Brain microvascular endothelial cell (primary cell): ENCODE results near the gene FAM76A.

Source experiments
- DNase-seq: peaks from one replicate; pipeline ENCODE4 v3.0.0-alpha.2; 2020
- H3K27ac ChIP-seq: fragments of 250-450 bp; sonication (Bioruptor Pico); 2 replicates; pipeline ENCODE4 v1.5.1; 2020; ENCODE audit warnings: mild to moderate bottlenecking, moderate library complexity
- H3K27me3 ChIP-seq: fragments of 250-450 bp; sonication (Bioruptor Pico); replicated peaks from 2 replicates; pipeline ENCODE4 v1.5.1; 2020; ENCODE audit warnings: mild to moderate bottlenecking
- H3K36me3 ChIP-seq: fragments of 250-450 bp; sonication (Bioruptor Pico); replicated peaks from 2 replicates; pipeline ENCODE4 v1.5.1; 2020; ENCODE audit warnings: mild to moderate bottlenecking
- H3K4me3 ChIP-seq: 2 replicates; pipeline ENCODE4 v1.5.1; 2011; ENCODE audit warnings: low read depth, mild to moderate bottlenecking, control low read depth, low read length, moderate library complexity
- in situ Hi-C: cut with HindIII; loops from 2 replicates; pipeline ENCODE4 v1.10.0; 2017; ENCODE audit warnings: low sequenced_read_pairs, low pct_ligation_motif_present
- TF ChIP-seq, protein P1 (sequence below): IDR thresholded peaks from 2 replicates; pipeline ENCODE4 v1.5.1; 2011; ENCODE audit warnings: low read depth, mild to moderate bottlenecking, moderate library complexity, low read length, control low read depth, inconsistent platforms; ENCODE audit errors: missing control alignments

Gene FAM76A

DNA sequence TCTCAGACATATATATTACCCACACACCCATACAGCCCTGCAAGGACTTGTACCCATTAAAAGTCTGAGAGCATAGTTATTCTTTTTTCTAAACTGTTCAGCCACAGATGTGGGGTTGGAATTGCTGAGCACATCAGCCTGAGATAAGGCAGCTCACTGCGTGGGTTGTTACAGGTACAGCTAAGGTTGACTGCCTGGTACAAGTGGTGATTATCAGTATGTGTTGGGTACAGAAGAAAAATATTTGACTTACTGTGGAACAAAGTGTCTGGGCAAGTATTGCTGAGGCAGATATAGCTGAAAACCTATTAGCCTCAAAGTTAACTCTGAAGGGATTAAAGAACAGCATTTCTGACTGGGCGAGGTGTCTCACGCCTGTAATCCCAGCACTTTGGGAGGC, 52.3 kb downstream of the FAM76A start:
- DNase-seq: no peak
- Histone ChIP-seq H3K27ac (no peak overlapping the region), H3K27me3 (no peaks in the 10 kb centered on the region), H3K36me3 (no peaks in the 10 kb centered on the region), H3K4me3 (no peak overlapping the region)
- TF ChIP-seq, protein P1, sequence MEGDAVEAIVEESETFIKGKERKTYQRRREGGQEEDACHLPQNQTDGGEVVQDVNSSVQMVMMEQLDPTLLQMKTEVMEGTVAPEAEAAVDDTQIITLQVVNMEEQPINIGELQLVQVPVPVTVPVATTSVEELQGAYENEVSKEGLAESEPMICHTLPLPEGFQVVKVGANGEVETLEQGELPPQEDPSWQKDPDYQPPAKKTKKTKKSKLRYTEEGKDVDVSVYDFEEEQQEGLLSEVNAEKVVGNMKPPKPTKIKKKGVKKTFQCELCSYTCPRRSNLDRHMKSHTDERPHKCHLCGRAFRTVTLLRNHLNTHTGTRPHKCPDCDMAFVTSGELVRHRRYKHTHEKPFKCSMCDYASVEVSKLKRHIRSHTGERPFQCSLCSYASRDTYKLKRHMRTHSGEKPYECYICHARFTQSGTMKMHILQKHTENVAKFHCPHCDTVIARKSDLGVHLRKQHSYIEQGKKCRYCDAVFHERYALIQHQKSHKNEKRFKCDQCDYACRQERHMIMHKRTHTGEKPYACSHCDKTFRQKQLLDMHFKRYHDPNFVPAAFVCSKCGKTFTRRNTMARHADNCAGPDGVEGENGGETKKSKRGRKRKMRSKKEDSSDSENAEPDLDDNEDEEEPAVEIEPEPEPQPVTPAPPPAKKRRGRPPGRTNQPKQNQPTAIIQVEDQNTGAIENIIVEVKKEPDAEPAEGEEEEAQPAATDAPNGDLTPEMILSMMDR: no peak
- in situ Hi-C loops: no loop called here

DNA sequence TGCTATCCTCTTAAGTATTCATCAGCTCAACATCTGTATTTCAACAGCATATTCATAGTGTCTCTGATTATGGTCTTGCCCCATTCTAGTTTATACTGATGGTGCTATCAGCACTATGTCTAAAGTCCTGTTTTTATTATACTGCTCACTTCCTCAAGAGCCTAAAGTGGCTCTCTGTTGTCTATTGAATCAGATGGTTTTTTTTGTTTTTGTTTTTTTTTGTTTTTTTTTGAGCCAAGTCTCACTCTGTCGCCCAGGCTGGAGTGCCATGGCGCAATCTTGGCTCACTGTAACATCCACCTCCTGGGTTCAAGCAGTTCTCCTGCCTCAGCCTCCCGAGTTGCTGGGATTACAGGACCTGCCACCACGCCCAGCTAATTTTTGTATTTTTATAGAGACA, 53.4 kb downstream of the FAM76A start:
- TF ChIP-seq, protein P1: no peak
- DNase-seq: no peak
- Histone ChIP-seq H3K4me3 (no peak overlapping the region), H3K36me3 (no peaks in the 10 kb centered on the region), H3K27me3 (no peaks in the 10 kb centered on the region), H3K27ac (no peak overlapping the region)
- in situ Hi-C loops: no loop called here

DNA sequence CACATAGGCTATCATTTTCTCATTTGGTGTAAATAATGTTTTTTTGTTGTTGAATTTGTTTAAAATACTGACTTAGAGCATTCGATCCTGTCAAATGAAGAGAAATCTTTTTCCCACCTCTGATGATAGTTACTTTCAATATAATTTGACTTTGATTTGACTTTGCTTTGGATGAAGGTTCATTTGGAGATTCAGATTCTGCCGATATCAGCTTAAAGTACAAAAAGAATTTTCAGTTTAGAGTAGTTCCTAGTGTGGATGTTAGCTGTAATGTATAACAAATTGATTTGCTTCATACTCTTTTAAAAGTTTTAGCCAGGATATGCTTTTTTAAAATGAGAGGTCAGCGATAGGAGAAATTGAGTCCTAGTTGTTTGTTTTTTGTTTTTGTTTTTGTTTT, 57.2 kb downstream of the FAM76A start:
- DNase-seq: no peak
- Histone ChIP-seq H3K27ac (no peak overlapping the region), H3K4me3 (no peak overlapping the region), H3K36me3 (no peaks in the 10 kb centered on the region), H3K27me3 (no peaks in the 10 kb centered on the region)
- TF ChIP-seq, protein P1: no peak
- in situ Hi-C loops: no loop called here

DNA sequence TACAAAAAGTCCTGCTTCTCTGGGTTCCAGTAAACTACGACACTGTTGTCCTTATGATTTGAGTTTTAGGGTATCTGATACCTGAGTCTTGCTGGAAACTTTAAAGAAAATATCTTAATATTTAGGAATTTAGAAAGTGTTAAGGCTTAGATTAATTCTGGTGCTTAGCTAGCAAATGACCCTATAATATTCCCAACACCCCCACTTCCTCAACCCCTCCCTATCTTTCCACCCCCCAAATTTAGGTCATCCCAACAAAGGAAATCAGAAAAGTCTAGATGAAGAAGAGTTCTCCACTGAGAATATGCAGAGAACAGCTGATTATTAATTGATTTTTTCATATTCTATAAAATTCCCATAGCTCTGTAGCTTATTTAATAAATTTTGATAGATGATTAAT, 58.9 kb downstream of the FAM76A start:
- Histone ChIP-seq H3K36me3 (no peaks in the 10 kb centered on the region), H3K4me3 (no peak overlapping the region), H3K27me3 (no peaks in the 10 kb centered on the region), H3K27ac (no peak overlapping the region)
- in situ Hi-C loops: no loop called here
- no peak for DNase-seq
- TF ChIP-seq, protein P1: no peak

DNA sequence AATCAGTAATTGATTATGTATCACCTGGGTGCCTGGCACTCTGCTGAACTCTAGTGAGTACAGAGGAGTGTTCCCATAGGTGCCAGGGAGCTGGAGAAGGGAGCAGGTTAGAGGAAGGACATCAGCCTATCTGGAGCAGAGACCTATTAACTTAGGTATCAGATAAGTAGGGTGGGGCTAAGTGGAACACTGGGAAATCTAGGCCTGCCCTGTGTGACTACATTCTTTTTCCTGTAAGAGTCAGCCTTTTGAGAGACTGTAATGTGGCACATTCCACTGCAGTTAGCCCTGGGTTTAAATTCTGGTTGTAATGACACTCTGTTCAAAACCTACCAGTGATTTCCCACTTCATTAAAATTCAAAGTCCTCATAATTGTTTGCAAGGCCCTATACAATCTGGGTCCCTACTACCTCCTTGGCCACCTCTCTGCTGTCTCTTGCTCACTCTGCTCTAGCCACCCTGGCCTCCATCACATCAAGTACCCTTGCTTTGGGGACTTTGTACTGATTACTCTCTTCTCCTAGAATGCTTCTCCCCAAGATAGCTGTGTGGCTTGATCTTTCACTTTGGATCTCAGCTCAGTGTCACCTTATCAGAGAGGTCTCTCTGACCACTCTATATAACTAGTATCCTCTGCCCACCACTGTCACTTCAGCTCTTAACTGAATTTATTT, 60.2 kb downstream of the FAM76A start:
- DNase-seq: peak; percentile 26
- in situ Hi-C loops: no loop called here
- no peak overlapping the region for H3K27ac ChIP-seq
- TF ChIP-seq, protein P1: no peak
- no peak overlapping the region for H3K4me3 ChIP-seq
- H3K36me3 ChIP-seq: peaks cover 6% of the 10 kb centered on the region
- no peaks in the 10 kb centered on the region for H3K27me3 ChIP-seq

DNA sequence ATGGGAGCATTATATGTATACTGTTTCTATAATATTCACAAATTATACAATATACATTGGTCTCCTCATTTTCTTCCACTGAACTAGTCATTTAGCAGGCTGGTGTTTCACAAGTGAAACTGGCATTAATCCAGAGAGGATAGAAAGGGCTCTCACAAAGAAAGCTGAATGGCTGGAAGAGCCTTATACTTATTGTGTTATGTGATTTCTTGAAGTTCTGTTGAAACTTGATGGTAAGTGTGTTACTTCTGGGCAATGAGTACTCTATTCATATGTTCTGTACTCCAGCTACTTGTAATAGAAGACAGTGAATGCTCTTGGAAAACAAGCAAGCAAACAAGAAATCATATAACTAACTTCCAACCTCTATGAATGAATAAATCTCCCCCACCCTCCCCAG, 62.1 kb downstream of the FAM76A start:
- DNase-seq: no peak
- Histone ChIP-seq H3K27ac (no peak overlapping the region), H3K4me3 (no peak overlapping the region), H3K36me3 (peaks cover 14% of the 10 kb centered on the region), H3K27me3 (no peaks in the 10 kb centered on the region)
- TF ChIP-seq, protein P1: no peak
- in situ Hi-C loops: no loop called here
